CD4-positive, alpha-beta T cell treated with Interleukin-1 beta for 1 hour (primary cell): Measurements from ENCODE around the gene TMEM17.

Experiments used
- DNase-seq, 2 donors: peaks; one replicate each; pipeline ENCODE4 v3.0.0-alpha.2; 2020 to 2022

Gene TMEM17

GRCh38 chr2:62471404-62471803 is 34.6 kb downstream of the TMEM17 start:
- no peak for DNase-seq

- DNase-seq, result no peak
Measured at GRCh38 chr2:62469548-62469947, 36.4 kb downstream of the TMEM17 start.

GRCh38 chr2:62469114-62469513 is 36.9 kb downstream of the TMEM17 start:
- DNase-seq, result no peak

GRCh38 chr2:62467475-62468321 is 38.3 kb downstream of the TMEM17 start:
- DNase-seq, result no peak

GRCh38 chr2:62467100-62467474 is 38.9 kb downstream of the TMEM17 start:
- no peak for DNase-seq

- no peak for DNase-seq
Measured at GRCh38 chr2:62466503-62466854, 39.5 kb downstream of the TMEM17 start.

GRCh38 chr2:62465741-62466502 is 40.1 kb downstream of the TMEM17 start:
- DNase-seq, result no peak

GRCh38 chr2:62465039-62465740 is 40.8 kb downstream of the TMEM17 start:
- no peak for DNase-seq

- DNase-seq, result no peak
Measured at GRCh38 chr2:62464221-62465007, 41.6 kb downstream of the TMEM17 start.

- no peak for DNase-seq
Measured at GRCh38 chr2:62462211-62462610, 43.8 kb downstream of the TMEM17 start.

GRCh38 chr2:62461707-62462106 is 44.3 kb downstream of the TMEM17 start:
- DNase-seq, result no peak

- no peak for DNase-seq
Measured at GRCh38 chr2:62461017-62461553, 44.9 kb downstream of the TMEM17 start.

GRCh38 chr2:62460175-62460574 is 45.8 kb downstream of the TMEM17 start:
- DNase-seq, result no peak

GRCh38 chr2:62459672-62460071 is 46.3 kb downstream of the TMEM17 start:
- no peak for DNase-seq

- DNase-seq, result no peak
Measured at GRCh38 chr2:62459106-62459505, 46.9 kb downstream of the TMEM17 start.

- no peak for DNase-seq
Measured at GRCh38 chr2:62458671-62459081, 47.3 kb downstream of the TMEM17 start.

GRCh38 chr2:62458206-62458641 is 47.8 kb downstream of the TMEM17 start:
- no peak for DNase-seq

GRCh38 chr2:62457556-62457955 is 48.4 kb downstream of the TMEM17 start:
- DNase-seq, result no peak

- DNase-seq, result peak; percentile 55 to 59
Measured at GRCh38 chr2:62456721-62457539, 49.1 kb downstream of the TMEM17 start.

- DNase-seq, result no peak
Measured at GRCh38 chr2:62455957-62456692, 49.9 kb downstream of the TMEM17 start.

- DNase-seq, result no peak
Measured at GRCh38 chr2:62453955-62454354, 52.0 kb downstream of the TMEM17 start.
